GM10266 (cell line): Measurements from ENCODE around the gene OVCA2.

Experiments
- DNase-seq: peaks from one replicate; pipeline ENCODE4 v3.0.0; 2012; ENCODE audit errors: extremely low spot score
- TF ChIP-seq, protein P1 (sequence below): IDR thresholded peaks from 2 replicates; pipeline ENCODE4 v1.5.1; 2012; ENCODE audit warnings: mild to moderate bottlenecking, low read depth; ENCODE audit not compliant: control insufficient read depth, insufficient read depth; ENCODE audit errors: missing control alignments

Gene OVCA2

DNA sequence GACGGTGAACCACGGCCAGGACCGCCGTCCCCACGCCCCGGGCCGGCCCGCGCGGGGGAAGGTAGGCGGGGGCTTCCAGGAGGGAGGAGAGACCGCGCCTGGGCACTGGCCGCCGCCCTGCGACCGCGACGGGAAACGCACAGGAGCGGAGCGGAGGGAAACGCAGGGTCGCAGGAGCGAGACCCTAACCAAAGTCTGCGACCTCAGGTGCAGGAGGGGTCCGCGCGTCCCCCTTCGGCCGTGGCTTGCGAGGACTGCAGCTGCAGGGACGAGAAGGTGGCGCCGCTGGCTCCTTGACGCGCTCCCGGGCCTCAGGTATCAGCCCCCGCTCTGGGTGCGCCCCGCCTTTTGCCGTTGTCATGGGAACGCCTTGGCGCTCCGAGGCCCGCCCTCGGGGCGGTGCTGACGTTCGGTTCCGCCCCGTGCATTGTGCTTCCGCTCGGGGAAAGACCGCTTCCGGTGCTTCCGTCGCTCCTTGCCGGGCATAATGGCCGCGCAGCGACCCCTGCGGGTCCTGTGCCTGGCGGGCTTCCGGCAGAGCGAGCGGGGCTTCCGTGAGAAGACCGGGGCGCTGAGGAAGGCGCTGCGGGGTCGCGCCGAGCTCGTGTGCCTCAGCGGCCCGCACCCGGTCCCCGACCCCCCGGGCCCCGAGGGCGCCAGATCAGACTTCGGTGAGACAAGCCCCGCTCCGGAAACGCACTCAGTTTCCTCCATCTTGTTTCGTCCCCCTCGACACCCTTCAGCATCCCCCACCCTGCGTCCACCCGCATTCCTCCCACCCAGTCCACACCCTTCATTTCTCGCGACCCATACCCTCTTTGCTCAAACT is at the start of gene OVCA2:
Gene OVCA2 (plus strand): TSS at position 462 of the 829 bp plus-strand sequence. CDS start 26 bp downstream, at position 488.
- TF ChIP-seq, protein P1, sequence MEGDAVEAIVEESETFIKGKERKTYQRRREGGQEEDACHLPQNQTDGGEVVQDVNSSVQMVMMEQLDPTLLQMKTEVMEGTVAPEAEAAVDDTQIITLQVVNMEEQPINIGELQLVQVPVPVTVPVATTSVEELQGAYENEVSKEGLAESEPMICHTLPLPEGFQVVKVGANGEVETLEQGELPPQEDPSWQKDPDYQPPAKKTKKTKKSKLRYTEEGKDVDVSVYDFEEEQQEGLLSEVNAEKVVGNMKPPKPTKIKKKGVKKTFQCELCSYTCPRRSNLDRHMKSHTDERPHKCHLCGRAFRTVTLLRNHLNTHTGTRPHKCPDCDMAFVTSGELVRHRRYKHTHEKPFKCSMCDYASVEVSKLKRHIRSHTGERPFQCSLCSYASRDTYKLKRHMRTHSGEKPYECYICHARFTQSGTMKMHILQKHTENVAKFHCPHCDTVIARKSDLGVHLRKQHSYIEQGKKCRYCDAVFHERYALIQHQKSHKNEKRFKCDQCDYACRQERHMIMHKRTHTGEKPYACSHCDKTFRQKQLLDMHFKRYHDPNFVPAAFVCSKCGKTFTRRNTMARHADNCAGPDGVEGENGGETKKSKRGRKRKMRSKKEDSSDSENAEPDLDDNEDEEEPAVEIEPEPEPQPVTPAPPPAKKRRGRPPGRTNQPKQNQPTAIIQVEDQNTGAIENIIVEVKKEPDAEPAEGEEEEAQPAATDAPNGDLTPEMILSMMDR: peak; percentile 75
- peak; percentile 98 for DNase-seq

DNA sequence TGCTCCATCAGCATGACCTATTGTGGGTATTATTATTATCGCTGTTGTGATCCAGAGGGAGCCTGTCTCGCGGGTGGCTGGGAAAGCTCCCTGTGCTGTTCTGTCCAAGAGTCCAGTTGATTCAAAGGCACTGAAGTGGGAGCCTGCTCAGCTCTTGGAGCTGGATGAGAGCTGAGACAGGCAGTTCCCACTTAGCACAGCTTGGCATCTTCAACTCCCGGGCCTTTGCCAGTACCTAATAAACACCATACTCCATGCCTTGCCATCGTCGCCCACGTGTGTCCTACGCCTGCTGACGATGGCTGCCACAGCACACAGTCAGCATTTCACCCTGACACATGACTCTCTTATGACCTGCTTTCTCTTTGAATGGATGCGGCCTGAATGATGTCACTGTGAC is 49.3 kb upstream of the OVCA2 start:
- no peak for DNase-seq
- TF ChIP-seq, protein P1: no peak

DNA sequence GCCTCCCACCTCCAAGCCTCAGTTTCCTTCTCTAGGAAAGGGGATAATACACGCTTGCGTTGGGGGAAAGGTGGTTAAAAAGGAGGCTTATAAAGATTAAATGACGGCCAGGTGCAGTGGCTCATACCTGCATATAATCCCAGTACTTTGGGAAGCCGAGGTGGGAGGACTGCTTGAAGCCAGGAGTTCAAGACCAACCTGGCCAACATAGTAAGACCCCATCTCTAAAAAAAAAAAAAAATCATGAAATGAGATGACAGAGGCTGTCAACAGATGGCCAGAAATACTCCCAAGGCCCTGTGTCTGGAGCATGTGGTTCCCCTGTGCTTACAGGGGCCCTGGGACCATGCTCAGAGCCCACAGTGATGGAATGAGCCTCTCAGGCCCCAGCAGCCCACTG is 47.1 kb upstream of the OVCA2 start:
- DNase-seq: no peak
- TF ChIP-seq, protein P1: no peak

DNA sequence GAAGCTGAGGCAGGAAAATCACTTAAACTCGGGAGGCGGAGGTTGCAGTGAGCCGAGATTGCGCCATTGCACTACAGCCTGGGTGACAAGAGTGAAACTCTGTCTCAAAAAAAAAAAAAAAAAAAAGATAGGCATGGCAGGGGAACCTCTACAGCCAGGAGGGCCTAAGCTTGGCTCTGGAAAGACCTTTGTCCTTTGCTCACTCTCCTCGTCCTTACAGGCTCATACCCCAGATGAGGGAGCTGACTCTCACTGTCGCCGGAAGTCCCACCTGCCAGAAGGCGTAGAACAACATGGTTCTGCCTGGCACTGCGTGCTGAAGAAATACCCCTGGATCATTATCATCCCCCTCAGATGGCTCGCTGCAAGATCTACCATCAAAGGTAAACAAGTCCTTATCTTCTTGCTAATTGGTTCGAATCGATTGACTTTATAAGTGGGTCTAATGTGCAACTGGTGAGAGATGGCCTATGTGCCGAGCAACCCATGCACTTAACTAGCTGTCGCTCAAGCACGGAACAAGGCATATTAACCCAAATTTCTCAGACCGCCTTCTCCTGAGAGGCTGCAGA is 46.4 kb upstream of the OVCA2 start:
- DNase-seq: no peak
- TF ChIP-seq, protein P1: no peak

DNA sequence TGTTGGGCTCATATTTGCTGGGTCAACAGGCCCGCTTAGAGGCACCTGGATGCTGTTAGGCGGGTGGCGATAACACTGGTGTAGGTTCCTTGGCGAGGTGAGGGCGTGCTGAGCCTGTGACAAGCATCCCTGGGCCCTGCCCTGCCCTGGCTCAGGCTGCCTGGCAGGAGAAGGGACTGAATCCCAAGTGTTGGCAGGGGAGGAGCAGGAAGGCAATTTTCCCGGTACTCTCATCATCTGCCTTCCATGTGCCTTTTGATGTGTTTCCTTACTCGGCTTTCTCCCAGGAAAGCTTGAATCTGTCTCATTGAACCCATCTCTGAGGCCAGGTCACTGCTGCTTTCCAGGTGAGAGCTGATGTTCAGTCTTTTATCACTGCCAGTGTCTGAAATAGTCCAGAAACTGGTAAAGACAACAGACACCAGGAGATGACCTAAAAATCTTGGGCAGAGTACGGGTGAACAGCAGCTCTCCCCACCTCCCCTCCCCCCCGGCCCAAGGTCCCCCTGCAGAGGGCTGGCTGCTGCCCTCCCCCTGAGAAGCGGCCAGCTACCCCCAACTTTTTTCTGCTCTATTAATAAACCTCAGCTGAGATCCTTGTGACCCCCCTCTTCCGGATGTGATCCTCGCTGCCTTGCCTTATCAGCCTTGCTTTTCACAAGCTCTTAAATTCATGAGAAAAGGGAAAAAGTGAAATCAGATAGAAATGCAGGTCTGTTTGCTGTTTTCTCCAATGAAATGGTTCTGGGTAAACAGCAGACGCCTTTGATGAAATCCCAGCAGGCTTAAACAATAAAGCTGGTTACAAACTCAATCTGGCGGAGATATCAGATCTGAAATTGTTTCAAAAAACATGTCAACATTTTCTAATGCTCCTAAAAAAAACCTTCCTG is 45.7 kb upstream of the OVCA2 start:
- TF ChIP-seq, protein P1: no peak
- no peak for DNase-seq

DNA sequence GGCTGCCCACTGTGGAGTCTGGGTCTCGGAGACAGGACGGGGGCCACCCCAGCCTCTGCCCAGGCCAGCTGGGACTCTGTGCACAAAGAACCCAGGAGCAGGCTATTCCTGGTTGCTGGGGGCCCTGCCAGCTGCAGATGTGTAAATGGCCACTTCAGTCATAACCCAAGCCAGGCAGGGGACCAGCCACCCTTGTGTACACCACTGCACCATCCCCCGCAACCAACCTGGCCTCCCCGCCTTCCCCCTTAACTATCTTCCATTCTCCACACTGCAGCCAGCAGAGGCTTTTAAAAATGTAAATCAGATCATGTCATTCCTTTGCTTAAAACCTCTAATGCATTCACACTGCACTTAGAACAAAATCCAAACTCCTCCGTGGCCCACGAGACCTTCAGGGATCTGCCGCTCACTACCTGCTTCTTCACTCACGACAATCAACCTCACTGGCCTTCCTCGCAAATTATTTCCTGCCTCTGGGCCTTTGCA is 45.0 kb upstream of the OVCA2 start:
- TF ChIP-seq, protein P1: no peak
- no peak for DNase-seq
